OCI-LY3 (cell line): Measurements from ENCODE around the gene ESF1.

Source experiments
- EZH2phosphoT487 ChIP-seq: fragments of 200-600 bp; shearing (Covaris generic); IDR thresholded peaks from 2 replicates; pipeline ENCODE4 v1.6.1; 2018; ENCODE audit warnings: antibody characterized with exemption, mixed run types, low read depth
- TF ChIP-seq, protein P1 (sequence below): fragments of 200-600, 300-600 bp; sonication (generic); IDR thresholded peaks from 2 replicates; pipeline ENCODE4 v1.5.1; 2014; ENCODE audit warnings: antibody characterized with exemption, low read length, low read depth

GRCh38 chr20:13701486-13701885 is 83.2 kb downstream of the ESF1 start:
- no peak for TF ChIP-seq EZH2phosphoT487
- TF ChIP-seq, protein P1, sequence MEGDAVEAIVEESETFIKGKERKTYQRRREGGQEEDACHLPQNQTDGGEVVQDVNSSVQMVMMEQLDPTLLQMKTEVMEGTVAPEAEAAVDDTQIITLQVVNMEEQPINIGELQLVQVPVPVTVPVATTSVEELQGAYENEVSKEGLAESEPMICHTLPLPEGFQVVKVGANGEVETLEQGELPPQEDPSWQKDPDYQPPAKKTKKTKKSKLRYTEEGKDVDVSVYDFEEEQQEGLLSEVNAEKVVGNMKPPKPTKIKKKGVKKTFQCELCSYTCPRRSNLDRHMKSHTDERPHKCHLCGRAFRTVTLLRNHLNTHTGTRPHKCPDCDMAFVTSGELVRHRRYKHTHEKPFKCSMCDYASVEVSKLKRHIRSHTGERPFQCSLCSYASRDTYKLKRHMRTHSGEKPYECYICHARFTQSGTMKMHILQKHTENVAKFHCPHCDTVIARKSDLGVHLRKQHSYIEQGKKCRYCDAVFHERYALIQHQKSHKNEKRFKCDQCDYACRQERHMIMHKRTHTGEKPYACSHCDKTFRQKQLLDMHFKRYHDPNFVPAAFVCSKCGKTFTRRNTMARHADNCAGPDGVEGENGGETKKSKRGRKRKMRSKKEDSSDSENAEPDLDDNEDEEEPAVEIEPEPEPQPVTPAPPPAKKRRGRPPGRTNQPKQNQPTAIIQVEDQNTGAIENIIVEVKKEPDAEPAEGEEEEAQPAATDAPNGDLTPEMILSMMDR: no peak
